Measurements from ENCODE around the gene PADI6.

Gene PADI6

DNA sequence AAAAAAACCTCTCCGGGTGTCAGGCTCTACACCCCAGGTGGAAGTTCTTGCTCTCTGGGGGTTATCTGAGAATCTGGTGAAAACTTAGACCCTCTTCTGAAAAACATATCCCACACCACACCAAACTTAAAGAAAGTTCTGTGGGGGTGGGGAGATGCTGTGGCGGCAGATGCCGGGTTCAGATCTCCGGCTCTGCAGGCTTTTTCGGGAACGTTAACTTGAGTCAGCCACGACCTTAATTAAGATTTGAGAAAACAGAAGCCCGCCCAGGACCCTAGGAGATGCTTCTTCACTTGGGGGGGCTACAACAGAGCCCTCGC lies 65.2 kb downstream of the PADI6 start:
- peak; percentile 44 for DNase-seq

DNA sequence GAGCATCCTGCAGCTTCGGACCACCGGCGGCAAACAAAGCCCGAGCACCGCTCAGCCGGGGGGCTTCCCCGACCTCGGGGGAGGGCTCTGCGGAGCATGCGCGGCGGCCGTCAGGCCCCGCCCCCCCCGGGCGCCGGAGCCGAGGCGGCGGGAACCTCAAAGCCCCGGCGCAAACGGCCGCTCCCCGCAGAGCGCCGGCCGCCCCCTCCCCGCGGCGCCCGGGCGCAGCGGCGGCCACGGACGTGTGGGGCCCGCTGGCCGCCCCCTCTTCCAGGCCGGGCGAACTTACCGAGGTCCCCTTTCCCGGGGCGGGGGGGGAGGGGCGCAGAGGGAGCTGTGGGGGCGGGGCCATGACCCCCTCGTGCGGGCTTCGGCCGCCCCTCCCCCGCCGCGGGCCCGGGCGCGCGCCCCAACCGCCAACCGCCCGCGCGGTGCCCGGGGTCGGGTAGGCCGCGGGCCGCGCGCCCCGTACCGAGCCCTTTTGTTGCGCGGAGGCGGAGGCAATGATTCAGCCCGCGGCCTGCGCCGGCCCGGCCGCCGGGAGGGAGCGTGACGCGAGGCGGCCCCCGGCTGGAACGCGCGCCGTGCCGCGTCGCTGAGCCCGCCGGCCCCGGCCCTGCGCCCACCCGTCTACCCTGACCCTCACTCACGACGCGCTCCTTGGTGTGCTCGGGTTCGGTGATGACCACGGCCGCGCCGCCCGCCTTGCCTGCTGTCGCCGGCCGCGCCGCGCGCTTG lies 65.8 kb downstream of the PADI6 start:
- DNase-seq = peak; percentile 59

DNA sequence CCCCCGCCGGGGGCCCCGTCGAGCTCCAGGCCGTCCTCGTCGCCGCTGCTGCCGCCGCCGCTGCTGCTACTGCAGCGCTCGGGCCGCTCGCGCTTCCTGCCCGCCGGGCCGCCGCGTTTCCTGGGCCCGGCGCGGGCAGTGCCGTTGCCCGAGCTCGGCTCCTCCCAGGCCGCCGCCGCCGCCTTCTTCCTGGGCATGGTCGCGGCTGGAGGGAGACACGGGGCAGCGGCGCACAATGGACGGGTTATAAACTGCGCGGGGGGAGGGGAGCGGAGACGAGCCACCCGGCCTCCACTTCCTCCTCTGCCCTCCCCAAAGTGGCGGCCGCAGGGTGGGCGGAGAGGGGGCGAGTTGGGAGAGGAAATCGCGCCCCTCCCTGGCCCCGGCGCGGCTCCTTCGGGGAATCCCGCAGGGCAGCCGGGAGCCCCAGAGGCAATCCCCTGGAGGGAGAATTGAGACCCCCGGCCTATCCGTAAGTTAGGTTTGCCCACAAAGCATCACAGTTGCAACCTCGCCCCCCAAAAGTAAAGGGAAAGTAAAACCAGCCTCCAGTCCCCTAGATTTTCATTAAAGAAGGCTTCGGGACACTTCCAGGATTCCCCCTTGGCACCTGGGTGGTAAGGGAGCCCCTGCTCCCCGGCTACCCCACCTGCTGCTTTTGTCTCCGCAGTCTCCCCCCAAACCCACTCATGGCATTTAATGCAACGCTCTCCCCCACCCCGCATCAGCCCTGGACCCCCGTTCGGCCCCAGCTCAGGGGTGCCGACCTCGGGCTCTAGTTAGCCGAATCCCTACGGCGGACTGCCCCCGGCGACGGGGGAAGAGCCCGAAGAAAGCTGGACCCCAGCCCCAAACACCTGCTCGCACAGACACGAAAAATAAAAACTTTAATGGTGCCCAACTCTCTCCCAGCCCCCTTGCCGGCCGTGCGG lies 66.6 kb downstream of the PADI6 start:
- DNase-seq = peak; percentile 80

DNA sequence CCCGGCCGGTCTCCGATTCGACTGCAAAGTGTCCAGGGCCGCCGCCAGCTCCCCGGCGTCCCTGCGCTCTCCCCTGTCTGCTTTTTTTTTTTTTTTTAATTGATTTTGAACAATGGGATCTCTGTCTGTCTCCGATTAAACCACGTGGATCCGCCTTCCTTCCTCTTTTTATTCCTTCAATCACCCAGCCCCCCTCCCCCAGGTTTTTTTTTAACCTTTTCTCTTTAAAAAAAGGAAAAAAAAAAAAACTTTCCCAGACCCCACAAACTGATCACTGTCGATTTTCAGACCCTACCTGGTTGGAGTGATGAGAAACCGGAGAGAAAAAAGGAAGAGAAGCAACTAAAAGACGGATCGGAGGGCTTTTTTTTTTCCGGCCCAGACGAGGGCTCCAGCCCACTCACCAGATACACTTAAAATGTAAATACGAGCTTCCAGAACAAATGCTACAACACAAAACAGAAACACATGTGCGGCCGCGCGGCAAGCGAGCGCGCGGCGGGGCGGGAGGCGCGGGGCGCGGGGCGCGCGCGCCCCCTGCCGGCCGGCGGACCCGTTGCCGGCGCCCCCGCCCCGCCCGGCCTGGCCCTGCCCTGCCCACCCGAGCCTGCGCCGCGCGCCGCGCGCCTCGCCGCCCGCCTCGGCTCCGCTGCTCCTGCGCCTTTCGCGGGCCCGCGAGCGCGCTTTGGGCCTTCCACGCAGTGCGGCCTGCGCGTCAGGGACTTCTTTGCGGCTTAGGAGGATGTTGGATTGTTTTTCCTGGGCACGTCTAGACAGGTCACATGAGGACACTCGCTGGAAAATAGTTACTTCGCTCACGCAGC lies 67.5 kb downstream of the PADI6 start, which contains the start of gene RCC2:
Gene RCC2, minus strand, starts transcription at position 428 of the 824 bp plus-strand sequence. CDS start 1,163 bp downstream, outside the sequence.
- DNase-seq = peak; percentile 89

DNA sequence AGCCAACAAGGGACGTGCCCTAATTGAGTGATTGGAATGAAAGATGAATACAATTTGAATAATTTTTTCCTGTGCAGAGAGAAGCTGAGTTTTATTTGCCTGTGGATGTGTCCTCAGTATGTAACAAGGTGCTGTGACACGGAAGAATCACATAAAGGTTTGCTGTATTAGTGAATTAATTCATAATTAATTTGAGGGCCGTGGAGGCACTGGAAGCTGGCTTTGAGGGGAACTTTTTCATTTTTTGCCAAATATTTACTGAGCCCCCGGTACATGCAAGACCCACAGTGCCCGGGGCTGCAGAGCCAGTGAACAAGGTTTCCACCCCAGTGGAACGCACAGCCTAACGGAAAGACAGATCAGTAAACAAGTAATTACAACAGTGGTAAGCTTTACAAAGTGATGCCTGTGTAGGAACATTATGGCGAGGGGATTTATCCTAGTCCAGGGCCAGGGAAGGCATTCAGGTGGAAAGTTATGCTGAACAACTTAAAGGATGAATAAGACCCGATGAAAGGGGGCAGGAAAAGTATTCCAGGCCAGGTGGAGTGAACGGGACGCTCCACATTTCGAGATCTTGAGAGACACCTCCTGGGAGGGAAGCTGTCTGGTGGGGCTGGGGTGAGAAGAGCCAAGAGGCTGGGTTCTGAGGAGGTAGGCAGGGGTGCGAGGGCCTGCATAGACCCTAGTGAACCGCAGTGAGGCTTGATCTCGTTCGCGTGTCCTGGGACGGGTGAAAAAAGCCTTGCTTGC lies 68.3 kb downstream of the PADI6 start:
- DNase-seq = no peak

DNA sequence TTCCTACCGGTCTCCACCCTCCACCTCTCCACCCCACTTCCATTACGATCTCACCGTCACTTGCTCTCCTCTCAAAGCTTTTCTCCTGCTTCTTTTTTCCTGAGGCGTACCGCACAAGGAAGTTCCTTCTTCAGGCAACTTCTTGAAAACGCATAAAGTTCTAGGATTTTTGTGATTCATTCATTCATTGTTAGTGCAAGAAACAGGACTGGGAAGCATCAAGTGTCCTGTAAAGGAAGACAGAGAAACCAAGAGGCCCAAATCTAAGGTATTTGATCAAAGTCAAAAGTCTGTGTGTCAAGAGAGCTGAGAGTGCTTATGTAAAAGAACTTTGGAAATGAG lies 68.8 kb downstream of the PADI6 start:
- no peak for DNase-seq

DNA sequence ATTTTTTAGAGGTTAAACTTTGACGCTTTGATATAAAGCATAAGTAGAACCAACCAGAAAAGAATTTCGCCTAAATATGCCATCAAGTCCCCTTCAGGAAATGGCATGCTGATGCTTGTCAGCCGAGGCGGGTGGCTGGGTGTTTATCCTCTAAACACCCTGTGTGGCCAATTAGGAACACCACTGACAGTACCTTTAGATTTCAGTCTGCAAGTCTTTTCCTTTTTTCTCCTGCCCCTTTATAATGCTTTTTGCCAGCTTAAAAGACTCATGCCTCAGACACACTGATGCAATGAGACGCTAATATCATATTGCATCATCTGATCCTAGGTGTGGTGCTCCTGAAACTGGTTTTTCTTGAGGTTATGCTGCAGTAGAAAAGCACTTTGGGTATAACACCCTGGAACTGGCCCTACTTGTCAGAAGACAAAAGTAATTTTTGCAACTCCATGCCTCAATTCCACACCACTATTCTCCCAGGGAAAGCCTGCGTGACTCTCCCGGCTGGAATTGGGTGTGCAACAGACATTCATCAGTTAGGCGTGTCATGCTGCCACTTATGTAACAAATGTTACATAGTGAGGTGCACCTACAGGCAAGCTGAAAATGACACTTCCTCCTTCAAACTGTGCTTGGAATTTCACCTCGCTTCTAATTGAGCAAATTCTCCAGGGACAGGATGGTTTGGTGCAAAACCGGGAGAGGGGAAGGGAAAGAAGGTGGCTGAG lies 69.4 kb downstream of the PADI6 start:
- DNase-seq = no peak

DNA sequence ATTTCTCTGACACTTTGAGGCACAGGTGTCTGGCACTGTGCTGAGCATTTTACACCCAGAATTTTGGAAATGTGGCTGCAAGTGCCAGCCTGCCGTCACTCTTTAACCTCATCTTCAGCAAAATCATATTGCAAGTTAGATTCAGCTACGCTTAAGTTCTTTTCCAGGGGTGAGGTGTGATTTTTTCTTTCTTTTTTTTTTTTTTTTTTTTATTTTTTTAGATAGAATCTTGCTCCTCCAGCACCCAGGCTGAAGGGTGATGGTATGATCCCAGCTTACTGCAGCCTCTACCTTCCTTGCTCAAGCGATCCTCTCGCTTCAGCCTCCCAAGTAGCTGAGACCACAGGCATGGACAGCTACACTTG lies 70.0 kb downstream of the PADI6 start:
- DNase-seq = no peak

DNA sequence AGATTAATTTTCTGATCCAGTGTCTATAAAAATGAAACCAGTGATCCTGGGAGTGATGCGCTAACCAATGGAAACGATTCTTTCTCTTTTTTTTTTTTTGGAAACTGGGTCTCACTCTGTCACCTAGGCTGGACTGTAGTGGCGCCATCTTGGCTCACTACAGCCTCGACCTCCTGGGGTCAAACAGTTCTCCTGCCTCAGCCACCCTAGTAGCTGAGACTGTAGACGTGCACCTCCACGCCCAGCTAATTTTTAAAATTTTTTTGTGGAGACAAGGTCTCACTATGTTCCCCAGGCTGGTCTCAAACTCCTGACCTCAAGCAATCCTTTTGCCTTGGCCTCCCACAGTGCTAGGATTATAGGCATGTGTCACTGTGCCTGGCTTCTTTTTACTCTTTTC lies 70.8 kb downstream of the PADI6 start:
- DNase-seq = no peak

DNA sequence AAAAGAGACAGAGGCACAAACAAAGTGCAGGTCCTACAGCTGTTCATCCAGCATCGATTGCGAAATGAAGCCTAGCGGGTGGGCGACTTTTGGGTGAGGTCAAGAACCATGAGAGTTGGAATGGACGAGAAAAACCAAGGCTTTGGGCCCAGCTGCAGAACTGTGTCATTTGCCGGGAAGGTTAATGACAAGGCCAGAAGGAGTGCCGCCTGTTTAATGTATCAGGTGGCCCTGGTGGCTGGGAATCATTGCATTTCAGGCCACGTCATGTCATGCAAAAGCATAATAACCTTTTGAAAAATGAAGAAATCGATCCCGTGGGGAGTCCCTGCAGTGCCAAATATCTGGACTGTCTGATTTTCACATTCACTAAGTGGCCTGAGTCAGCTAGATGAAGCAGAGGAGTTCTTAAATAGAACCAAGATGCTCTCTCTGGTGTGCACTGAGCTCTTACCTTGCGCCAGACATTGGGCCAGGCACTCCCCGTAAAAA lies 75.6 kb downstream of the PADI6 start:
- no peak for DNase-seq
